Astrocyte of the spinal cord (primary cell): ENCODE results near the gene CDADC1.

Experiments
- DNase-seq: peaks from one replicate; pipeline ENCODE4 v3.0.0; 2011; ENCODE audit warnings: low read depth, low spot score
- H3K4me3 ChIP-seq: 2 replicates; pipeline ENCODE4 v1.5.1; 2011; ENCODE audit warnings: low read depth, mild to moderate bottlenecking, low read length, moderate library complexity
- in situ Hi-C: cut with HindIII; loops from 2 replicates; pipeline ENCODE4 v1.10.0; 2017; ENCODE audit warnings: low sequenced_read_pairs
- TF ChIP-seq, protein P1 (sequence below): IDR thresholded peaks from 2 replicates; pipeline ENCODE4 v1.5.1; 2012; ENCODE audit warnings: low read depth, mild to moderate bottlenecking, low read length, inconsistent platforms

CDADC1 gene

DNA sequence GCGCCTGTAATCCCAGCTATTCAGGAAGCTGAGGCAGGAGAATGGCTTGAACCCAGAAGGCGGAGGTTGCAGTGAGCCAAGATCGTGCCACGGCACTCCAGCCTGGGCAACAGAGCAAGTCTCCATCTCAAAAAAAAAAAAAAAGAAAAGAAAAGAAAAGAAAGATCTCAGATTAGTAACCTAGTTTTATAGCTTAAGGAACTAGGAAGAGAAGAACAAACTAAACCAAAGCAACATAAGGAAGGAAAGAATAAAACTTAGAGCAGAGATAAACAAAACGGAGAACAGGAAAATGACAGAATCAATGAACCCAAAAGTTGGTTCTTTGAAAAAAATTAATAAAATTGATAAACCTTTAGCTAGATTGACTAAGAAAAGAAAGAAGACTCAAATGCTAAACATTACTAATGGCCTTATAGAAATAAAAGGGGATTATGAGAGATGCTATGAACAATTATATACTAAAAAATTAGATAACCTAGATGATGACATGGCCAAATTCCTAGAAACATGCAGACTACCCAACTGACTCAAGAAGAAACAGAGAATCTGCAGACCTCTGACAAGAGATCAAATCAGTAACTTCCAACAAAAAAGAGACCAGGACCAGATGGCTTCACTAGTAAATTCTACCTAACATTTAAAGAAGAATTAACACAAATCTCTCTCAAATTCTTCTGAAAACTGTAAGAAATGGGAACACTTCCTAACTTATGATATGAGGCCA lies 68.2 kb downstream of the CDADC1 start:
- in situ Hi-C loops, result no loop called here
- DNase-seq, result no peak
- H3K4me3 ChIP-seq, result no peak overlapping the region
- TF ChIP-seq, protein P1, sequence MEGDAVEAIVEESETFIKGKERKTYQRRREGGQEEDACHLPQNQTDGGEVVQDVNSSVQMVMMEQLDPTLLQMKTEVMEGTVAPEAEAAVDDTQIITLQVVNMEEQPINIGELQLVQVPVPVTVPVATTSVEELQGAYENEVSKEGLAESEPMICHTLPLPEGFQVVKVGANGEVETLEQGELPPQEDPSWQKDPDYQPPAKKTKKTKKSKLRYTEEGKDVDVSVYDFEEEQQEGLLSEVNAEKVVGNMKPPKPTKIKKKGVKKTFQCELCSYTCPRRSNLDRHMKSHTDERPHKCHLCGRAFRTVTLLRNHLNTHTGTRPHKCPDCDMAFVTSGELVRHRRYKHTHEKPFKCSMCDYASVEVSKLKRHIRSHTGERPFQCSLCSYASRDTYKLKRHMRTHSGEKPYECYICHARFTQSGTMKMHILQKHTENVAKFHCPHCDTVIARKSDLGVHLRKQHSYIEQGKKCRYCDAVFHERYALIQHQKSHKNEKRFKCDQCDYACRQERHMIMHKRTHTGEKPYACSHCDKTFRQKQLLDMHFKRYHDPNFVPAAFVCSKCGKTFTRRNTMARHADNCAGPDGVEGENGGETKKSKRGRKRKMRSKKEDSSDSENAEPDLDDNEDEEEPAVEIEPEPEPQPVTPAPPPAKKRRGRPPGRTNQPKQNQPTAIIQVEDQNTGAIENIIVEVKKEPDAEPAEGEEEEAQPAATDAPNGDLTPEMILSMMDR, result no peak

DNA sequence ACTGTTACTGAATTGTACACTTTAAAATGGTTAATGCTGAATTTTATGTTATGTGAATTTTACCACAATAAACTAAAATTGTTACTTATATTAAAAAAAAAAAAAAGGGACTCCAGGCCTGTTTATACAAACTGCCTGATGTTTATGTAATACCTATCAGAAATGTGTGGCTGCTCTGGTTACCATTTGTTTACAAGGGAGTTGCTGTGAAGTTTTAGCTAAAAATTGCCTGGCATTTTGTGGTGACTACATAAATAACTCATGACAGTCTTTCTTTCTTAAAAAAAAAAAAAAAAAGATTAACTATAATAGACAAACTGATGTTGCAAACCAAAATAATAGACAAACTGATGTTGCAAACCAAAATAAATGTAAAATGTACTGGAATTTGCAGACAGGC lies 71.8 kb downstream of the CDADC1 start:
- DNase-seq, result no peak
- in situ Hi-C loops, result no loop called here
- TF ChIP-seq, protein P1, result no peak
- H3K4me3 ChIP-seq, result no peak overlapping the region

- TF ChIP-seq, protein P1, result no peak
- H3K4me3 ChIP-seq, result no peak overlapping the region
- no peak for DNase-seq
- in situ Hi-C loops, result no loop called here
Measured at GRCh38 chr13:49319951-49320350, 72.2 kb downstream of the CDADC1 start.

- in situ Hi-C loops, result no loop called here
- H3K4me3 ChIP-seq, result no peak overlapping the region
- TF ChIP-seq, protein P1, result no peak
- DNase-seq, result no peak
Measured at GRCh38 chr13:49320975-49321374, 73.2 kb downstream of the CDADC1 start.

DNA sequence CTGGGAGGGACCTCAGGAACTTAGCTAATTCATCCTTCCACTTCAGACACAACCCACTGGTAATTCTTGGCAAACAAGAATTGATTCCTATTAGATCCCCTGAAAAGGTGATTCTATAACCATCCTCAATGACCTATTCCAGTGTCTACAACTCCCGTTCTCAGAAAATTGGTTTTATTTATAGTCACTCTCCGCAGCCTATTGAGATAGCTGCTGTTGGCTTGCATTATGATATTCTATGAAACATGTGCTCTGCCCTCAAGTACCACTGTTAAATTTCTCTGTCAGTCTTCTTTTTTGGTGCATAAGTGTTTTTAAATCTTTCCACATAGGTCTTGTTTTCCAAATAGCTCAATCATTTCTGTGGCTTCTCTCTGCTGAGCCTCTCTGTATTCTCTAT lies 75.0 kb downstream of the CDADC1 start:
- in situ Hi-C loops, result no loop called here
- no peak overlapping the region for H3K4me3 ChIP-seq
- DNase-seq, result no peak
- TF ChIP-seq, protein P1, result no peak

GRCh38 chr13:49323344-49323743 lies 75.6 kb downstream of the CDADC1 start:
- no peak for DNase-seq
- H3K4me3 ChIP-seq, result no peak overlapping the region
- in situ Hi-C loops, result no loop called here
- TF ChIP-seq, protein P1, result no peak
